Stimulated activated CD4-positive, alpha-beta T cell treated with anti-CD3 and anti-CD28 coated beads, Interleukin-4, amount 100 ng/mL, for 1 hour (primary cell): ENCODE results near the gene MYL7.
"Not testable (repeated sequence)": the region's sequence is repeated elsewhere in the genome, so short reads cannot be mapped to it uniquely, and the experiment has no call there.

ENCODE experiments used
- DNase-seq: peaks from one replicate; pipeline ENCODE4 v3.0.0-alpha.2; 2020

MYL7 gene

GRCh38 chr7:44128721-44129582 is 12.2 kb downstream of the MYL7 start:
- DNase-seq: no peak

DNA sequence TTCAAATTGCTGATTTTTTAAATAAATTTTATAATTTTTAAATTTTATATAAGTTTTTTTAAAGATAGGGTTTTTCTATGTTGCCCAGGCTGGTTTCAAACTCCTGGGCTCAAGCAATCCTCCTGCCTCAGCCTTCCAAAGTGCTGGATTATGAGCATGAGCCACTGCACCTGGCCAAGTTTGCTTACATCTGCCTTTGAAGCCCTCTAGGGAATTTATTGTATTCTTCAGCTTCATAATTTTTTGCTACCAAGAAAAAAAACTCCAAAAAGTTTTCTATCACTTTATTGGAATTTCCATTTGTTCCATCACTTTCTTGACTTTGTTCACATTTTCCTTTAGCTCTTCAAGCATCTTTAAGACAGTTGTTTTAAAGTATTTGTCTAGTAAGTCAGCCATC is 14.0 kb downstream of the MYL7 start:
- DNase-seq: no peak

DNA sequence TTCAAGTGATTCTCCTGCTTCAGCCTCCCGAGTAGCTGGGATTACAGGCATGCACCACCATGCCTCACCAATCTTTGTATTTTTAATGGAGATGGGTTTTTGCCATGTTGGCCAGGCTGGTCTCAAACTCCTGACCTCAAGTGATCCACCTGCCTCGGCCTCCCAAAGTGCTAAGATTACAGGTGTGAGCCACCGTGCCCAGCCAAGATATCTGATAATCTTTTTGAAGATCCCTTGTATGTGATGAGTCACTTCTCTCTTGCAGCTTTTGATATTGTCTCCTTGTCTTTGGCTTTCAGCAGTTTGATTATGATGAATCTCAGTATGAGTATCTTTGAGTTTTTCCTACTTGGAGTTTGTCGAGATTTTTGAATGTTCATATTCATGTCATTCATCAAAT is 14.6 kb downstream of the MYL7 start:
- not testable (repeated sequence) for DNase-seq

GRCh38 chr7:44124822-44125202 is 16.3 kb downstream of the MYL7 start:
- no peak for DNase-seq

- DNase-seq: peak; percentile 99
Measured at GRCh38 chr7:44123190-44124003, 17.7 kb downstream of the MYL7 start, which contains the start of gene POLD2. Gene POLD2, minus strand, starts transcription at chr7:44123548. Its CDS starts 1,495 bp downstream, at chr7:44122053.

GRCh38 chr7:44122529-44122928 is 18.6 kb downstream of the MYL7 start:
- DNase-seq: no peak

- DNase-seq: no peak
Measured at GRCh38 chr7:44121761-44122420, 19.2 kb downstream of the MYL7 start.

GRCh38 chr7:44120395-44120794 is 20.7 kb downstream of the MYL7 start:
- DNase-seq: no peak

- no peak for DNase-seq
Measured at GRCh38 chr7:44119829-44120380, 21.2 kb downstream of the MYL7 start.

DNA sequence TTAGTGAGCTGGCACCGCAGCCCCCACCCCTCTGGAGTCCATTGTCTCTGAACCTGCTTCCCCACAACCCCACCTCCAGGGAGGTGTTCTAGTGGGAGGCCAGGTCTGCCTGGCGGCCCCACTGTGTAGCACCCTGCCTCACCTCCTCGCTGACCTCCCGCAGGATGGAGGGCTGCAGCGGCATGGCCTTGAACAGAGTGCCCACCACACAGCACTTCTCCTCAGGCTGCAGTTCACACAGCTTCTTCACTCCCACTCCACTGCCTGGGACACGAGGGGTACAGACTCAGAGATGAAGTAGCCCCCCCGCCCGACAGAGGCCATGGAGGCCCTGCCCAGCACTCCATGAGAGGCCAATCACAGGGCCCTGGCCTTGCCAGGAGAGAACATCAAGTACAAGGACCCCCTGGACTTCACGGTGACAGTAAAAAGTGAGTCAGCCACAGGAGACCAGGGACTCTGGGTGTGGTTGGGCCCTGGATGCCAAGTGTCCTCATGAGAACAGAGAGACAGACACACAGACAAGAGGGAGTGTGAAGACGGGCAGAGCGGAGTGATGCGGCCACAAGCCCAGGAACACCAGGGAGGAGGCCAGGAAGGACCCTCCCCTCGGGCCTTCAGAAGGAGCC is 23.2 kb downstream of the MYL7 start:
- DNase-seq: no peak

DNA sequence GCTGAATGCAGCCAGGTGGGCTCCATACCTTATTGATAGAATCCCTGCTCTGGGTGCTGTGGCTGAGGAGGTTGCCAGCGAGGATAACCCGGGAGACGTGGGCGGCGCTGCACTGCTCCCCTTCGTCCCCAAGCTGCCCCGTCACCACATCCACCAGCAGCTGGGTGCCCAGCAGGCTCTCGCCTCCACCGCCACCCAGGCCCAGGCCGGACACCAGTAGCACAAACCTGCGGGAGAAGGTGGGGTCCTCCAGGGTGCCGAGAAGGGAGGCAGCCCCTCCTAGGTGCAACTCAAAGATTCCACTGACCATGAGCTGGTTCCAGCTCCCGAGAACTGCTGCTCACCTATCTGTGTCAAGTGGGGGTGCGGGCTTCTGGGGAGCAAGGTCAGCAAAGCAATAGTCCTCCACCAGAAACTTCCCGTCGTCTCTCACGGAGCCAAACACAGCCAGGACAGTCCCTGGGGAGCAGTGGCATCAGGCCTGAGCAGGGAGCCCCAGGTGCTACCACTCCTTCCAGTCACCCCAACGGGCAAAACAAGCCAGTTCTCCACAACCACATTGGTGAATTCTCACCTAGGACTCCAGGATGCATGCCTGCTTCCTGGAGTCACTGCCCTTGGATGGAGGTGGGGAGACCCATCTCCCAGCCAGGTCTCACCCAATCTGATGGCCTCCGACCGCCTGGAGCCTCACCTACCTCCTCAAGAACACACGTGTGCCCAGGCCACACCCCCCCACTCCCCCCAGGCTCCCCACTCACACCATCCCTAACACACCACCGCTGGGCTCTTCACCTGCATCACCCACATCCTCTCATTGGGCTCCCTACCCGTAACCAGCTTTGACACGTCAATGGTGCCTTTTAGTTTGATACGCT is 24.1 kb downstream of the MYL7 start:
- no peak for DNase-seq

DNA sequence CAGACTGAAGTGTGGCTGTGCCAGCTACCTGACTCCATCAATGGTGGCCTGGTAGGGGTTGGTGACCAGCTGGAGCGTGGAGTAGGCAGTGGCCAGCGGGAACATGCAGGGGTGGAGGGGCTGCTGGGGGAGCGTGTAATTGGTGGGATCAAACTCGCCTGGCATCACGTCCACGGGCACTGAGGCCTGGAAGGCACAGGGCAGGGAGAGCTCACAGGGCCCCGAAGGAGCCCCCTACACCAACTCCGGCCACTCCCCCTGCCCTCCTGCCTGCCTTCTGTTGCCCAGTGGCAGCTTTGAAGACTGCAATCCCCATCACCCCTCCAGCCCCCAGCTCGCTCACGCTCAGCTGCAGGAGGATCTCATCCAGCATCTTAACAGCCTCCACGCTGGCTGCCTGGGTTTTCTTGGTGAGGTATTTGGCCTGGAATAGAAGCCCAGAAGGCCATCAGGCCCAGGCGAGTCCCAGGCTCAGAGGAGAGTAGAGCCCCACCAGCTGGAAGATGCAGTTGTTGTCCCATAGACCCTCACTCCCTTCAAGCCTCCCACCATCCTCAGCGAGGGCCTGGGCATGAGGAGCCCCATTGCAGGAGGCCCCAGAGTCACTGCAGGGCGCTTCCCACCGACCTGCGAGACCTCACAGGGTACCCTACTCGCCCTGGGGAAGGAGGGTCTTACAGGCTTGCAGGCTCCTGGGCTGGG is 24.9 kb downstream of the MYL7 start:
- DNase-seq: no peak

GRCh38 chr7:44114586-44115310 is 26.4 kb downstream of the MYL7 start:
- DNase-seq: no peak

DNA sequence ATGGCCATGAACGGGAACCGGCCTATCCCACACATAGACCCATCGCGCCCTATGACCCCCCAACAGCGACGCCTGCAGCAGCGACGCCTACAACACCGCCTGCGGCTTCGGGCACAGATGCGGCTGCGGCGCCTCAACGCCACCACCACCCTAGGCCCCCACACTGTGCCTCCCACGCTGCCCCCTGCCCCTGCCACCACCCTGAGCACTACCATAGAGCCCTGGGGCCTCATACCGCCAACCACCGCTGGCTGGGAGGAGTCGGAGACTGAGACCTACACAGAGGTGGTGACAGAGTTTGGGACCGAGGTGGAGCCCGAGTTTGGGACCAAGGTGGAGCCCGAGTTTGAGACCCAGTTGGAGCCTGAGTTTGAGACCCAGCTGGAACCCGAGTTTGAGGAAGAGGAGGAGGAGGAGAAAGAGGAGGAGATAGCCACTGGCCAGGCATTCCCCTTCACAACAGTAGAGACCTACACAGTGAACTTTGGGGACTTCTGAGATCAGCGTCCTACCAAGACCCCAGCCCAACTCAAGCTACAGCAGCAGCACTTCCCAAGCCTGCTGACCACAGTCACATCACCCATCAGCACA is 27.3 kb downstream of the MYL7 start:
- DNase-seq: no peak

DNA sequence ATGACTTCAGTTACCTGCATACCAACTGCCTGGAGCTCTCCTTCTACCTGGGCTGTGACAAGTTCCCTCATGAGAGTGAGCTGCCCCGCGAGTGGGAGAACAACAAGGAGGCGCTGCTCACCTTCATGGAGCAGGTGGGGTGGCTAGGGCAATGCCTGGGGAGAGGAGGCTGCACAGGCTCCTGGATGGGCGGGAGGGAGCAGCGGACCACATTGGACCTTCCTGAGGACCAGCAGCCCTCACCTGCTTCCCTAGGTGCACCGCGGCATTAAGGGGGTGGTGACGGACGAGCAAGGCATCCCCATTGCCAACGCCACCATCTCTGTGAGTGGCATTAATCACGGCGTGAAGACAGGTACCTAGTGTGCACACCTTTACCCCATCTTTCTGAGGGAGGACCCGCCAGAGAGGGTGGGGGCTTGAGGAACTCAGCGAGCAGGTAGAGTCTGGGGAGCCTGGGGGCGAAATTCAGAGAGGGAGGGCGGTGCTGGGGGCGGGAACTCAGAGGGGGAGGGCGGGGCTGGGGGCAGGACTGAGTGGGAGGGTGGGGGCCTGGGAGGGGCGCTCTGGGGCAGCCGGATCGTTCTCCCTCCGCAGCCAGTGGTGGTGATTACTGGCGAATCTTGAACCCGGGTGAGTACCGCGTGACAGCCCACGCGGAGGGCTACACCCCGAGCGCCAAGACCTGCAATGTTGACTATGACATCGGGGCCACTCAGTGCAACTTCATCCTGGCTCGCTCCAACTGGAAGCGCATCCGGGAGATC is 28.0 kb downstream of the MYL7 start:
- DNase-seq: no peak

- peak; percentile 20 for DNase-seq
Measured at GRCh38 chr7:44112231-44112996, 28.7 kb downstream of the MYL7 start.

- no peak for DNase-seq
Measured at GRCh38 chr7:44111761-44112160, 29.4 kb downstream of the MYL7 start.
